ENCODE measurements around the gene GP9. TPM values are rescaled to one million over a fixed set of nuclear protein-coding genes. Genes with fewer than 3 reads are reported as not detected.

GP9 gene
- total and polyA plus RNA-seq, 12 donors = 0.13 to 1.6 TPM; not detected in 10

DNA sequence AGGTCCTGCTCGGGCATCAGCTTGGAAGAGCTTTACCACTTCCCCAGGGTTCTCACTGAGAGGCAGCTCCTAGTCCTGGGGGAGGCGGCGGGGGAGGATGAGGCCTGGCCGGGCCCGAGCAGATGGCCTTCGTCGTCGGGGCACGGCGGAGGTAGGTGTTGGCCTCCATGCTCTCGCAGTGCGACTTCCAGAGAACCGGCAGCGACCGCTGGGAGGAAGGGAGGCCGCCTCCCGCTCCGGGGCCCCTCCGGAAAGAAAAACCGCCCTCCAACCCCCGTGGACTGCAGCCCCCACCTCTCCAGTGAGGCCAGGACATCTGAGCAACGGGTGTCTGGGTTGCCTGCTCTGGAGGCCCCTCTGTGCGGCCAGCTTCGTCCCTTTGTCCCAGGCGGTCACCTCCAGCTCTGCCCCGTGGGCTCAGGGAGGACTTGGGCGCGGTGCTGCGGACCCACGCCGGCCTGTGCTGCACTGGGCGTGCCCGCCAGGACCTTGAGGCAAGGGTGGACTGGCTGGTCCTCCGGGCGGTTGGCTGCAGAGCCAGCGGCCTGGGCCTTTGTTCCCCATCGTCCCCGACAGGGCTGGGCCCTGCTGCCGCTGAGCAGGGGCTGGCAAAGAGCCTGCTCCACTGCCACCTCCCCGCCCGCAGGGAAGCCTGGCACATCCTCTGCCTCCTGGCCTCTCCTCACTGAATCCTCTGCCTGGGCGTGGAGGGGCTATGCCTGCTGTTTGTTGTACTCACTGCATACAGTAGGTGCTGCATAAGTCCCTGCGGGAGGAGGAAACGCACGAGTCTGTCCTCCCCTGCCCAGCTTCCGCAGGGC is 13.6 kb upstream of the GP9 start:
- H3K27ac ChIP-seq = no peak overlapping the region
- intact Hi-C loops (cut with DNase I) = no loop called here
- no peak overlapping the region for H3K4me3 ChIP-seq
- H3K4me1 ChIP-seq (replicated peaks in 1 of 2) = peaks cover 0 to 8% of the 10 kb centered on the region in 2 donors
- H3K27me3 ChIP-seq = peaks cover 13% of the 10 kb centered on the region
- no peaks in the 10 kb centered on the region for H3K9me3 ChIP-seq (replicated peaks in 1 of 3)
- no peak for DNase-seq
- no peak for TF ChIP-seq CTCF (IDR thresholded peaks at IDR 0.05)
- TF ChIP-seq POLR2A (IDR thresholded peaks at IDR 0.05) = no peak
- 84 to 94% (median 86%) methylated on average over 6 to 46 of the region's 46 CpGs for whole genome bisulfite sequencing, 4 donors
- no peaks in the 10 kb centered on the region for H3K36me3 ChIP-seq (replicated peaks in 1 of 2)

DNA sequence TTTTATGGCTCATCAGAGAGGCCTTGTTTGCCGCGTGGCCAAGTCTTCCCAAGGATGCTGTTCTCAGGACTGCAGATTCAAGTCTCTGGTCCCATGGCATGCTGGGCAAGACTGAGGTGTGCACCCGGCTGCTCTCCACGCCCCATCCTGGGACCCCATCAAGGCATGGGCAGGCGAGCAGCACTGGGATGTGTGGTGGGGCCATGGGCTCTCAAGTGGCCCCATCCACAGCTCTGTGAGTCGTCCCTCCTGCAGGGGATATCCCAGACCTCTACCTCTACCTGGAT is 13.1 kb upstream of the GP9 start:
- 84 to 93% (median 88%) methylated on average over 3 to 6 of the region's 6 CpGs for WGBS, 4 donors
- no peak for DNase-seq
- Histone ChIP-seq H3K9me3 (replicated peaks in 1 of 3) (no peaks in the 10 kb centered on the region), H3K4me3 (no peak overlapping the region), H3K36me3 (replicated peaks in 1 of 2) (no peaks in the 10 kb centered on the region), H3K27me3 (peaks cover 13% of the 10 kb centered on the region), H3K4me1 (replicated peaks in 1 of 2) (peaks cover 0 to 8% of the 10 kb centered on the region in 2 donors), H3K27ac (no peak overlapping the region)
- intact Hi-C loops (cut with DNase I) = no loop called here
- TF ChIP-seq POLR2A (IDR thresholded peaks at IDR 0.05) (no peak), CTCF (IDR thresholded peaks at IDR 0.05) (no peak)

DNA sequence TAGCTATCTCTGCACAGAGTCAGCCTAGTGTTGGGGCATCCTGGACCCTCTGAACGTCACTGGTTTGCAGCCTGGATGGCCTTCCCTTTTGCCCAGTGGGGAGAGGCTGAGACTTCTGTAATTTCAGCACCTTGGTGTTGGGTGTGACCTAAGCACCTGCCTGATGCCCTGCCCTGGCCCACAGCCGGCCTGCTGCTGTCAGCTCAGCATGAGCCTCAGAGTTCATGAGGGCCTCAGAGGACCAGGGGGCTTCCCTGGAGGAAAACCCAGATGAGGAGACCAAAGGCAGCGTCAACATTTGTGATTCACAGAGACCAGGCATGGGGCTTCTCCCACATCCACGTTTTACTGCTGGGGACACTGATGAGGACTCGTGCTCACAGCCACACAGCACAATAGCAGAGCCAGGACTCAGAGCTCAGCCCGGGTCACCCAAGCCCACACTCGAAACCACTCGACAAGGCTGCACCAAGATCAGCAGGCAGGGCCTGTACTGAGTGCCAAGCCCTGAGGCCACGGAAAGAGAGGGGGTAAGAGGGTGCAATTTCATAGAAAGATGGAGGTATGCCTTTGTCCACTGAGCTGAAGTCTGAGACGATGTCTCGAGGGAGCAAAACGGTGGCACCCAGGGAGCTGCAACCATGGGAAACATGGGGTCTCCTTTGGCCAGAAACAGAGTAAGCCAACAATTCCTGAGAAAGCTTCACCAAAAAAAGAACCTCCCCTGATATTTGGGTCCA is 9.9 kb upstream of the GP9 start:
- WGBS, 4 donors = 72 to 88% (median 82%) methylated on average over 7 to 12 of the region's 12 CpGs
- TF ChIP-seq CTCF (IDR thresholded peaks at IDR 0.05) = no peak
- TF ChIP-seq POLR2A (IDR thresholded peaks at IDR 0.05) = no peak
- peaks cover 0 to 10% of the 10 kb centered on the region in 2 donors for H3K4me1 ChIP-seq (replicated peaks in 1 of 2)
- no peaks in the 10 kb centered on the region for H3K36me3 ChIP-seq (replicated peaks in 1 of 2)
- intact Hi-C loops (cut with DNase I) = loop anchor here (10.0 kb wide), 2 partner anchors 194 to 204 kb away; partner anchors contain the start of gene COPG1 (in 1 of the 2)
- no peaks in the 10 kb centered on the region for H3K9me3 ChIP-seq (replicated peaks in 1 of 3)
- H3K27me3 ChIP-seq = peaks cover 7% of the 10 kb centered on the region
- no peak overlapping the region for H3K4me3 ChIP-seq
- H3K27ac ChIP-seq = no peak overlapping the region
- no peak for DNase-seq

GRCh38 chr3:129051871-129052340 is 8.7 kb upstream of the GP9 start:
- Histone ChIP-seq H3K4me1 (replicated peaks in 1 of 2) (peaks cover 0 to 4% of the 10 kb centered on the region in 2 donors), H3K36me3 (replicated peaks in 1 of 2) (no peaks in the 10 kb centered on the region), H3K4me3 (no peak overlapping the region), H3K9me3 (replicated peaks in 1 of 3) (no peaks in the 10 kb centered on the region), H3K27me3 (no peaks in the 10 kb centered on the region), H3K27ac (no peak overlapping the region)
- intact Hi-C loops (cut with DNase I) = loop anchor here (10.0 kb wide), 2 partner anchors 193 to 203 kb away; partner anchors contain the start of gene COPG1 (in 1 of the 2)
- TF ChIP-seq POLR2A (IDR thresholded peaks at IDR 0.05) (no peak), CTCF (IDR thresholded peaks at IDR 0.05) (no peak)
- no peak for DNase-seq
- 44 to 58% (median 50%) methylated on average over 3 to 5 of the region's 5 CpGs for WGBS, 4 donors
